Suprapubic skin (tissue), 4 donors: Measurements from ENCODE around the gene ARHGAP22.

ENCODE experiments used
- EP300 ChIP-seq: sonication (generic); formaldehyde crosslinking; IDR thresholded peaks from one replicate; pipeline ENCODE4 v1.6.1; 2017; ENCODE audit warnings: antibody characterized with exemption
- POLR2A ChIP-seq, 2 donors: fragments of 450-650 bp; IDR thresholded peaks; one replicate each; pipeline ENCODE4 v1.6.1; 2017; ENCODE audit warnings: antibody characterized with exemption in 2 of 2, mild to moderate bottlenecking in 2 of 2, moderate library complexity in 2 of 2
- POLR2AphosphoS5 ChIP-seq, 3 donors: sonication (generic); formaldehyde crosslinking; IDR thresholded peaks; one replicate each; pipeline ENCODE4 v1.6.1; 2017; ENCODE audit warnings: antibody characterized with exemption in 3 of 3
- TF ChIP-seq, protein P1 (sequence below), 2 donors: fragments of 200-600 bp in 1 of 2; fragments of 450-650 bp in 1 of 2; sonication (generic) in 1 of 2; IDR thresholded peaks; one replicate each; pipeline ENCODE4 v1.5.1; 2016 to 2019; ENCODE audit warnings: antibody characterized with exemption in 2 of 2, mild to moderate bottlenecking in 1 of 2, moderate library complexity in 1 of 2

DNA sequence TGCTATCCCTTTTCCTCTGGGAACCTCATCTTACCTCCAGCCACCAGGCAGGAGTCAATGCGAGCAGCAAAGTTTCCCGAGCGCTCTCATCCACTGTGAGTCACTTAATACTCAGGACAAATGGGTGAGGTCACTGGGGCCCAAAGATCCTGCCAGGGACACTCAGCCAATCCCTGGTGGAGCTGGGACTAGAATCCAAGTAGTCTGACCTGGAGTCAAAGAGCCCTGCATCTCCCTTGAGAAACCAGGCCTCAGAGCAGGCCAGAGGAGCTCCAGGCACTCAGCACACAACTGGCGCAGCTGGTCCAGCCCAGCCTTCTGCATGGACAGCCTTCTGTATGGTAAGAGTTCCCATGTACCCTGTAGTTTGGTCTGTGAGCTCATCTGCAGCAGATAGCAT, 156.1 kb downstream of the ARHGAP22 start:
- TF ChIP-seq, protein P1, sequence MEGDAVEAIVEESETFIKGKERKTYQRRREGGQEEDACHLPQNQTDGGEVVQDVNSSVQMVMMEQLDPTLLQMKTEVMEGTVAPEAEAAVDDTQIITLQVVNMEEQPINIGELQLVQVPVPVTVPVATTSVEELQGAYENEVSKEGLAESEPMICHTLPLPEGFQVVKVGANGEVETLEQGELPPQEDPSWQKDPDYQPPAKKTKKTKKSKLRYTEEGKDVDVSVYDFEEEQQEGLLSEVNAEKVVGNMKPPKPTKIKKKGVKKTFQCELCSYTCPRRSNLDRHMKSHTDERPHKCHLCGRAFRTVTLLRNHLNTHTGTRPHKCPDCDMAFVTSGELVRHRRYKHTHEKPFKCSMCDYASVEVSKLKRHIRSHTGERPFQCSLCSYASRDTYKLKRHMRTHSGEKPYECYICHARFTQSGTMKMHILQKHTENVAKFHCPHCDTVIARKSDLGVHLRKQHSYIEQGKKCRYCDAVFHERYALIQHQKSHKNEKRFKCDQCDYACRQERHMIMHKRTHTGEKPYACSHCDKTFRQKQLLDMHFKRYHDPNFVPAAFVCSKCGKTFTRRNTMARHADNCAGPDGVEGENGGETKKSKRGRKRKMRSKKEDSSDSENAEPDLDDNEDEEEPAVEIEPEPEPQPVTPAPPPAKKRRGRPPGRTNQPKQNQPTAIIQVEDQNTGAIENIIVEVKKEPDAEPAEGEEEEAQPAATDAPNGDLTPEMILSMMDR (IDR thresholded peaks at IDR 0.05) = no peak
- TF ChIP-seq POLR2AphosphoS5 (IDR thresholded peaks at IDR 0.05) (no peak), POLR2A (IDR thresholded peaks at IDR 0.05) (no peak), EP300 (no peak)
